Ammon's horn (tissue), 1 donor: ENCODE results near the gene CCDC195.

Experiments used
- DNase-seq: peaks from one replicate; pipeline ENCODE4 v3.0.0-alpha.2; 2016; ENCODE audit warnings: low spot score

The CCDC195 gene

DNA sequence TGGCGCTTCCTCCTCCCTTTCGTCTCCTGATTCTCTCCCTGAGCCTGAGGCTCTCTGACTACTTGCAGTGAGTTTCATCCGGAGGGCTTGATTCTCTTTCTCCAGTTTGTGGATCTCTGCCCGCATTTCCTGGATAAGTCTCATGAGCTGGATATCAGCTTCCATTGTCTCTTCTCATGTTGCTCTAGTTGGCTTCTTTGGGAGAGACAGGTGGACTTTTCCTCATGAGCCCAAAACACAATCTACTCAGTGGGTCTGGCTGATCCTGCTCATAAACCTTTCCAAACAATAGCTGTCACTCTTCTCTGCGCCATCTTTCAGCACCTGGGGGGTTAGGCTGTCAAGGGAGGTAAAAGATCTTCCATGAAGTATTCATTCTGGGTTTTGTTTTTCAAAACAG, at the start of gene CCDC195:
TSS of gene CCDC195 (minus strand) at position 165 of the 400 bp plus-strand sequence. CDS start at position 165, 0 bp downstream.
- no peak for DNase-seq

DNA sequence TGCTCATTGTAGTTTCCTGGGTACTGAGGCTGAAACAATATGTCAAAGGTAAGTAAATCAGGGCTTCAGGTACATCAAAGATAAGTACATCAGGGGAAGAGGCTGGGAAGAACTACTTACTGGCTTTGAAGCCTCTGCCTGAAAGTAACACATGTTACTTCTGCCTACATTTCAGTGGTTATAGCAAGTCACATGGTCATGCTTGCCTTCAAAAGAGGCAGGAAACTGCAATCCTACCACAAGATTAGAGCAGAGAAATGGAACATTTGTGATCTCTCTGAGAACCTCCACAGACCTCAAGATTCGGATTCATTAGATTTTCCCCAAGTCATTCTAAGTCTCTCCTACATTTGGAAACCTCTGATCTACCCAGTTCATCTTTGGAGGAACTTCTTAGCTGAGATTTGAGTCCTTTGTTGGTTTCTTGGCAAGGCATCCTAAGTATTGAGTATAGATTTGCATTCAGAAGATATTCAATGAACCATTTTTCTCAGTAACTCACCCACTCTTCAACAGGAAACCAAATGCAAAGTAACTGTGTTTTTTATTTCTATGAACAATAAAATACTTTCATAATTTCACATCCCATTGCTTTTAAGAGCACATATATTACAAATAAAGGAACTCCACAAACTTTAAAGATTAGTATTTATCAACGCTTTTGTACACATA, 48.5 kb upstream of the CCDC195 start:
- no peak for DNase-seq

DNA sequence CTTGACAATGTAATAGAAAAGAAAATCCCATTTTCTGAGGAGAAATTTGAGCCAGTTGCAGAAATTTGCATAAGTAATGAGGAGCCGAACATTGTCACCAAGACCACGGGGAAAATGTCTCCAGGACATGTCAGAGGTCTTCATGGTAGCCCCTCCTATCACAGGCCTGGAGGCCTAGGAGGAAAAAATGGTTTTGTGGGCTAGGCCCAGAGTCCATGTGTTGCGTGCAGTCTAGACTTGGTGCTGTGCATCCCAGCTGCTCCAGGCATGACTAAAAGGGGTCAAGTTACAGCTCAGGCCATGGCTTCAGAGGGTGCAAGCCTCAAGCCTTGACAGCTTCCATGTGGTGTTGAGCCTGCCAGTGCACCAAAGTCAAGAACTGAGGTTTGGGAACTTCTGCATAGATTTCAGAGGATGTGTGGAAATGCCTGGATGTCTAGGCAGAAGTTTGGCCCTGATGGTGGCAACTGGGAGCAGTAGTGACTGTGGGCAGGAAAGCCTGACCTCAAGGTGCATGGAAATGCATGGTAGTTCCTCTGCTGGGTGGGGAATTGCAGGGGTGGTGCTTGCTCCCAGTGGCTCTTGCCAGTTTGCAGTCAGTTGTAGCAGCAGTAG, 41.9 kb upstream of the CCDC195 start:
- DNase-seq: no peak

- DNase-seq: no peak
Measured at GRCh38 chr2:224753743-224754540, 37.8 kb upstream of the CCDC195 start.

GRCh38 chr2:224751996-224752698, 36.0 kb upstream of the CCDC195 start:
- DNase-seq: no peak

- no peak for DNase-seq
Measured at GRCh38 chr2:224749136-224749535, 33.0 kb upstream of the CCDC195 start.

DNA sequence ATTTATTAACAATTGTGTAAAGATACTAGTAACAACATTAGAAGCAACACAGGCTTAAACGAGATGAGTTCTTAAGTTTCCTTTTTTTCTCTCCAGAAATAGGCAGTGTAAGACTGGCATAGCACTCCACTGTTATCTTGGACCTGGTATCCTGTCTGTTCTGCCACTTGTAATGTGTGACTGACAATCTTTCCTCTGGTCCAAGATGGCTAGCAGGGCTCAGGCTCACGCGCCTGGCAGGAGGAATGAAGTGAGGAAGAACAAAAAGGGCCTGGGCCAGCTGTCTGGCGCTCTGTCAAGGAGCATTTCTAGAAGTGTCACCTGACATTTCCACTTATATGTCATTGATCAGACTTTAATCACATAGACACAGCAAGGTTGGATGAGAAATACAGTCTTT, 31.6 kb upstream of the CCDC195 start:
- DNase-seq: no peak

DNA sequence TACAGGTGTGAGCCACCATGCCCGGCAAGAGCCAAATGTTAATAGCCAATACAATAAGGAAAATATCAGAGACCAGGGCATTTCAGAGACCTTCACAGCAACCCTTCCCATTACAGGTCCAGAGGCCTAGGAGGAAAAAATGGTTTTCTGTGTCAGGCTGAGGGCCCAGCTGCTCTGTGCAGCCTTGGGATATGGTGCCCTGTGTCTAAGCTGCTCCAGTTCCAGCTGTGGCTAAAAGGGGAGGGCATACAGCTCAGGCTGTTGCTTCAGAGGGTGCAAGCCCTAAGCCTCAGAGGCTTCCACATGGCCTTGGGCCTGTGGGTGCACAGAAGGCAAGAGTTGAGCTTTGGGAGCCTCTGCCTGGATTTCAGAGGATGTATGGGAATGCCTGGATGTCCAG, 20.1 kb upstream of the CCDC195 start:
- no peak for DNase-seq

DNA sequence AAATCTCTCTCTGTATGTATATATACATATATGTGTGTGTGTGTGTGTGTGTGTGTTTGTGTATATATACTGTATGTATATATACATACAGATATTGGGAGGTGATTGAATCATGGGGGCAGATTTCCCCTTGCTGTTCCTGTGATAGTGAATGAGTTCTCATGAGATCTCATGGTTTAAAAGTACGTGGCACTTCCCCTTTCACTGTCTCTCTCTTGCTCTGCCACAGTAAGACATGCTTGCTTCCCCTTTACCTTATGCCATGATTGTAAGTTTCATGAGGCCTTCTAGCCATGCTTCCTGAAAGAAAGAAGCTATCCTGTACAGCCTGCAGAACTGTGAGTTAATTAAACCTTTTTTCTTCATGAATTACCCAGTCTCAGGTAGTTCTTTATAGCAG, 18.8 kb upstream of the CCDC195 start:
- DNase-seq: no peak

DNA sequence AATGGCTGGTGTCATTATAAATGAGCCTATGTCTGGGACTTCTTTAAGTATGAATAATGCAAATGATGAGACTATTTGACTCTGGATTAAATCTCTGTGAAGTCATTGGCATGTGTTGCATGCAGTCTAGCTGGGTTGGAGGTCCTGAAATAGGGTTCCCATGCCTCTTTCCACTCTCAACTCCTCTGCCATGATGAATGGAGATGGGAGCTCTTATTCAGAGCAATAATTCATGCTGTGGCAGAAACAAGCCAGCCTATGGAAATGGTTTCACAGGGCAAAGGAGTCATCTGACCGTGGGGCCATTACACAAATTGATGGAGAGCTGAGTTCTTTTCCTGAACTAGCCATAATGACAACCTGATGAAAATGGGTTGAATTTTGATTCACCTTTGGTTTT, 15.5 kb upstream of the CCDC195 start:
- DNase-seq: no peak

DNA sequence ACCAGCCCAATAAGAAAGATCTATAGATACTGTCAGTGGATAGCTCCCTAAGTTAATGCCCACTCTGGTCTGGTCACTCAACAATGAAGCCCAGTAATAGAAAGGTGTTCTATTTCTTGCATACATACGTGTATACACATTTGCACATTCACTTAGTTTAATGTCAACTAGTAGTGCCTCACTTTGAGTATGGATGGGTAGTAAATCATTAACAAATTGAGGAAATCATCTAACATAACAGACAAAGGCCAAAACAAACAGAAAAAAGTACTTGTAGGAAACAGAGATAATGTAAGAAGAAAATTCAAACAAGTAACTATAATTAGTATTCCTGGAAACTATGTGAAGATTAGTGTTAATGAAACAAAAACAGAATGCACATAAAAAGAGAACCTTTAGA, 13.3 kb upstream of the CCDC195 start:
- DNase-seq: no peak

DNA sequence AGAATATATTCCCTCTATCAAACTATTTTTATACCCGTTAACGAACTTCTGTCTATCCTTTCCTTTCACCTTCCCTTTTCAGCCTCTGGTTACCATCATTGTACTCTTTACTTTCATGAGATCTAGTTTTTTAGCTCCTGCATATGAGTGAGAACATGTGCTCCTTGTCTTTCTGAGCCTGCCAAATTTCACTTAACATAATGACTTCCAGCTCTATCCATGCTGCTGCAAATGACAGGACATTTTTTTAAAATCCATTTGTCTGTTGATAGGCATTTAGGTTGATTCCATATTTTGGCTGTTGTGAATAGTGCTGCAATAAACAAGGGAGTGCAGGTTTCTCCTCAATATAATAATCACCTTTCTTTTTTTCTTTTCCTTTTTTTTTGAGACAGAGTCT, 8.2 kb upstream of the CCDC195 start:
- DNase-seq: no peak

DNA sequence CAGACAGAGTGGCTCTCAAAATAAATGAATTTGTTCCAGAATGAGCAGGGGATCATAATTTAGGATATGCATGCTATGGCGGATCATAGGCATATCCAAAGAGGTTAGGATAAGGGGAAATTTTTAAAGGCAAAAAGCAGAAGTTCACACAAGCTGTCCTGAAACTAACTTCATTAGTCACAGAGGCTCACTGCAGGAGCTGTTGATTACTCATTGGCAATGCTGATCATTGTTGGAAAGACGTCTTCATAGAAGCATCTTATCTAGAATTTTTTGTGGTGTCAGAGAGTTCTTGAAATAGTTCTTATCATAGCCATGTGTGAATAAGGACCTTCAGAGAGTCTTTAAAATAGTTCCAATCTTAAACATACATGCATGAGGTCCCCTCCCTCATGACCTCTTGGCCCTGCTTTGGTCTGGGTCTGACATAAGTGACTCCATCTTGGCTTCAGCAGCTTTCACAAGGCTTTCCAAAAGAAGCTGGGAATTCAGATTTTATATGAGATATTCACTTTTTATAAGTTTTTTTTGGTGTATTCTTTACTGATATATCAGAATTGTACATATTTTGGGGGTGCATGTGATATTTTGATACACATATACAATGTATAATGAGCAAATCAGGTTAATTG, 7.5 kb upstream of the CCDC195 start:
- DNase-seq: no peak

GRCh38 chr2:224722770-224723169, 6.6 kb upstream of the CCDC195 start:
- DNase-seq: no peak

DNA sequence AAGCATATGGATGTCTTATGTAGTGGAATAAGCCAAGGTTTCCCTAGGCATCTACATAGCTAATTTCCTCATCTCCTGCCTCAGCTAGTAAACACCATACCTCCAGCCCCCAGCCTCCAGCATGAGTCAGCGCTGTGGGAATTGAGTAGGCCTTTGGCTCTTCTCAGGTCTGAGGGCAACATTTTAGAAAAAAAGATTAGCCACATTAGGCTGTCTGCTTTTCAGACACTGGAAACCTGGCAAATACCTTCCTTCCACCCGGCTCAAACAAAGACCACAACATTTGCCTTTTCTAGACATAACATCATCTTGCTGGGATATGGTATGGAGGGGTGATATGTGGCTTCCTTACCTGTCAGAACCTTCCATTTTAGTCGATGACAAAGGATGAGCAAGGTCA, 6.1 kb upstream of the CCDC195 start:
- DNase-seq: no peak

DNA sequence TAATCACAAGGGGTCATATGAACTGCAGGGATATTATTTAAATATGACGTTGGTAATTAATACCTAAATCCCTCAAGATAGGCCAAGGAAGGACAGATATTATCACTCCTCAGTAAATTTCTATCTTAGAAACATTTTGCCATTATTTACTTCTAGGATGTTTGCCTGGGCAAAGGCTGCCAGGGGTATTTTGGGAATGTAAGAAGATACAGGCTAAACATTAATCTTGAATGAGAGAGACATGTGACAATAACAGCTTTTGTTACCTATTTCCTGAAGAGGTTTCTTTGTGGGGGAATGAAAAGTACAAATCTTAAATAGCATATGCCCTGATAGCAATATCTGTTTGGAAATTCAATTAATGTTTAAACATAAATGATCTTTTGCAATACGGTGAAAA, 756 bp upstream of the CCDC195 start:
- no peak for DNase-seq

DNA sequence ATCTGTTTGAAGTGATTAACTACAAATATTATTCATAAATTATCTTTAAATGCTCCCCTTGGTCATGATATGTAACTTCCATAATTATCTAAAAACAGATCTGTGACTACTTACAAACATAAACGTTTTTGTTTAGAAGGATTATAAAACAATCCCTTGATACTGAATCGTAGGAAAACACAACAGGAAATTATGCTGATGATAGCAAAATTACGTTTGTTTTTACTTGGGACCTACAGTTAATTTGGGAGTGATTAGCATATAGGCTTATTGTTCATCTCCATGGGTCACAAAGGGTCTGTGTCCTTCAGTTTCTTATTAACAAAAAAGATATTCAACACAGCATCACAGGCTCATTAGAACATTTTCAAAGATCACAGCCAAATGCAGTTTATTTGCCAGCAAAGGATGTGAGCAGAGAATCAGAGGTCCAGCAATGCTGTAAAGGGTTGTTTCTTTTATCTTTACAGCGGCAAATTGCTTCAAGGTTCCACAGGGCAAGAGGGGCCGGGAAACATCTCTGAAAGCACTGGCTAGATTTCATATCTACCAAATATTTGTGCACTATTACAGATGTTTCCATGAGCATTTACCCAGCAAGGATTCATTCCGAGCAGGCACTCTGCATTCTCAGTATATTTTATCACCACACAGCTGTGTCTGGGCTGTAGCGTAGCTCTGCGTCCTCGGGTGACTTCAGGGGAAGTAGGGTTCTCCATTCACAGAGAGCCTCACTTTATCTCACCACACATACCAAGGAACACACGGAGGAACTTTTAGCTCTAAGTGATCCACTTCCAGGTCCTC, 4.1 kb downstream of the CCDC195 start:
- DNase-seq: no peak

GRCh38 chr2:224711381-224711780, 4.8 kb downstream of the CCDC195 start:
- DNase-seq: no peak

DNA sequence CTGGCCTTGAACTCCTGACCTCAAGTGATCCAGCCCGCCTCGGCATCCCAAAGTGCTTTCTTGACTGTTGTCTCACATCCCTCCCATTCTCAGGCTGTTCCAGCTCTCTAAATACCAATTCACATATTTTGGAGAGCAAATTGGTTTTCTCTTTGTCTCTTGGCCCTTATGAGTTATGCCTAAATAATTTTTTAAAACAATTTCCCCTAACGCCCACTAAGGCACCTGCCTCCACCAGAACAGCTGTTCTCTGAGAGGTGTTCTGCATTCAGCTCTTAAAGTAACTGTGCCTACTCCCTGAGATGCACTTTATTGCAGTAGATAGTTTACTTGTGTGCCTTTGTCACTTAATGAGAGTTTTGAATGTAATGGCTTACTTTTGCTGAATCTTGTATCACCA, 6.9 kb downstream of the CCDC195 start:
- no peak for DNase-seq

GRCh38 chr2:224694502-224694901, 21.7 kb downstream of the CCDC195 start:
- DNase-seq: no peak

- DNase-seq: no peak
Measured at GRCh38 chr2:224691563-224691962, 24.6 kb downstream of the CCDC195 start.
